CD4-positive, CD25-positive, alpha-beta regulatory T cell (primary cell): ENCODE results near the gene ARSB. TPM values are rescaled to one million over a fixed set of nuclear protein-coding genes. Genes with fewer than 3 reads are reported as not detected.
"Not testable (repeated sequence)": the region's sequence is repeated elsewhere in the genome, so short reads cannot be mapped to it uniquely, and the experiment has no call there.

Experiments
- ATAC-seq, 2 donors: fragments of 150-1000 bp; cut with Tn5 transposase; one replicate each; pipeline ENCODE4 v1.10.0; 2021; ENCODE audit warnings: low read depth in 2 of 2, moderate number of reproducible peaks in 2 of 2, moderate library complexity in 1 of 2
- DNase-seq, 3 donors: peaks; one replicate each; pipeline versions ENCODE4 v3.0.0 to v3.0.0-alpha.2; 2012 to 2022; ENCODE audit warnings: mixed read lengths in 1 of 3
- H3K27ac ChIP-seq: one replicate; pipeline ENCODE4 v1.7.0; 2013; ENCODE audit warnings: mild to moderate bottlenecking, low read length; ENCODE audit not compliant: insufficient read depth, poor library complexity, severe bottlenecking
- H3K27me3 ChIP-seq: one replicate; pipeline ENCODE4 v1.7.0; 2013; ENCODE audit warnings: low read length; ENCODE audit not compliant: control insufficient read depth, insufficient read depth
- H3K36me3 ChIP-seq: one replicate; pipeline ENCODE4 v1.7.0; 2013; ENCODE audit warnings: mild to moderate bottlenecking, low read length, moderate library complexity; ENCODE audit not compliant: control insufficient read depth, insufficient read depth
- H3K4me1 ChIP-seq: 2 replicates; pipeline ENCODE4 v1.7.0; 2013; ENCODE audit warnings: mild to moderate bottlenecking, low read length; ENCODE audit not compliant: insufficient read depth, control insufficient read depth, poor library complexity, severe bottlenecking
- H3K4me3 ChIP-seq: one replicate; pipeline ENCODE4 v1.7.0; 2013; ENCODE audit warnings: low read depth, mild to moderate bottlenecking, low read length, moderate library complexity
- H3K9me3 ChIP-seq, 2 experiments: 1 replicate in 1 of 2; 2 replicates in 1 of 2; pipeline ENCODE4 v1.7.0; 2013; ENCODE audit warnings: low read length in 2 of 2, mild to moderate bottlenecking in 1 of 2, moderate library complexity in 1 of 2; ENCODE audit not compliant: control insufficient read depth in 2 of 2
- H3K27ac Mint-ChIP-seq, 3 donors: one replicate each; pipeline ENCODE4 v1.8.0; 2020 to 2022; ENCODE audit warnings: mild to moderate bottlenecking in 3 of 3, mixed read lengths in 3 of 3, moderate library complexity in 2 of 3
- H3K27me3 Mint-ChIP-seq: one replicate; pipeline ENCODE4 v1.8.0; 2022; ENCODE audit warnings: mild to moderate bottlenecking, mixed read lengths
- H3K36me3 Mint-ChIP-seq: one replicate; pipeline ENCODE4 v1.8.0; 2020; ENCODE audit warnings: mixed read lengths
- H3K4me1 Mint-ChIP-seq, 4 donors: one replicate each; pipeline ENCODE4 v1.8.0; 2020 to 2022; ENCODE audit warnings: mixed read lengths in 4 of 4, mild to moderate bottlenecking in 1 of 4
- H3K4me3 Mint-ChIP-seq, 4 donors: one replicate each; pipeline ENCODE4 v1.8.0; 2020 to 2022; ENCODE audit warnings: mild to moderate bottlenecking in 4 of 4, mixed read lengths in 4 of 4, moderate library complexity in 3 of 4
- H3K9me3 Mint-ChIP-seq, 7 donors: one replicate each; pipeline ENCODE4 v1.8.0; 2020 to 2022; ENCODE audit warnings: mixed read lengths in 7 of 7, mild to moderate bottlenecking in 3 of 7, moderate library complexity in 2 of 7
- polyA plus RNA-seq, 4 donors: library from polyadenylated mRNA; unstranded; fragments of 300-500 nt; fragmentation: Illumina TruSeq; gene quantifications; one replicate each; pipeline ENCODE4 v1.2.3, GENCODE V29; 2021
- total RNA-seq: library from RNA; stranded (reverse); gene quantifications from one replicate; pipeline ENCODE4 v1.2.3, GENCODE V29; 2022

Gene ARSB
- total and polyA plus RNA-seq, 5 donors from 2014 or later = 3.4 to 6.5 (median 4.4) TPM

- H3K4me1 Mint-ChIP-seq = no peaks in the 10 kb centered on the region
- H3K9me3 Mint-ChIP-seq = no peaks in the 10 kb centered on the region
- Histone ChIP-seq H3K9me3 (no peaks in the 10 kb centered on the region), H3K4me3 (no peak overlapping the region), H3K4me1 (no peaks in the 10 kb centered on the region), H3K27me3 (no peaks in the 10 kb centered on the region), H3K27ac (no peak overlapping the region), H3K36me3 (no peaks in the 10 kb centered on the region)
- no peak for DNase-seq
- no peak for ATAC-seq
- no peak overlapping the region for H3K27ac Mint-ChIP-seq
- no peak overlapping the region for H3K4me3 Mint-ChIP-seq
- H3K27me3 Mint-ChIP-seq = no peaks in the 10 kb centered on the region
- peaks cover 9% of the 10 kb centered on the region for H3K36me3 Mint-ChIP-seq
Measured at GRCh38 chr5:78916044-78916443, 69.1 kb downstream of the ARSB start.

- Histone ChIP-seq H3K36me3 (no peaks in the 10 kb centered on the region), H3K4me1 (no peaks in the 10 kb centered on the region), H3K4me3 (no peak overlapping the region), H3K27me3 (no peaks in the 10 kb centered on the region), H3K9me3 (no peaks in the 10 kb centered on the region), H3K27ac (no peak overlapping the region)
- Mint-ChIP-seq H3K27ac (no peak overlapping the region), H3K9me3 (no peaks in the 10 kb centered on the region), H3K27me3 (no peaks in the 10 kb centered on the region), H3K4me3 (no peak overlapping the region), H3K4me1 (no peaks in the 10 kb centered on the region), H3K36me3 (peaks cover 9% of the 10 kb centered on the region)
- no peak for ATAC-seq
- no peak for DNase-seq
Measured at GRCh38 chr5:78915170-78915569, 69.9 kb downstream of the ARSB start.

GRCh38 chr5:78912811-78913210, 72.3 kb downstream of the ARSB start:
- Histone ChIP-seq H3K27ac (no peak overlapping the region), H3K4me3 (no peak overlapping the region), H3K9me3 (no peaks in the 10 kb centered on the region), H3K4me1 (no peaks in the 10 kb centered on the region), H3K27me3 (no peaks in the 10 kb centered on the region), H3K36me3 (no peaks in the 10 kb centered on the region)
- H3K4me1 Mint-ChIP-seq = no peaks in the 10 kb centered on the region
- H3K27ac Mint-ChIP-seq = no peak overlapping the region
- ATAC-seq = no peak
- peaks cover 9% of the 10 kb centered on the region for H3K36me3 Mint-ChIP-seq
- H3K27me3 Mint-ChIP-seq = no peaks in the 10 kb centered on the region
- H3K4me3 Mint-ChIP-seq = no peak overlapping the region
- no peaks in the 10 kb centered on the region for H3K9me3 Mint-ChIP-seq
- no peak for DNase-seq

GRCh38 chr5:78912085-78912771, 72.9 kb downstream of the ARSB start:
- Mint-ChIP-seq H3K9me3 (no peaks in the 10 kb centered on the region), H3K27ac (no peak overlapping the region), H3K27me3 (no peaks in the 10 kb centered on the region), H3K4me1 (no peaks in the 10 kb centered on the region), H3K4me3 (no peak overlapping the region), H3K36me3 (peaks cover 9% of the 10 kb centered on the region)
- Histone ChIP-seq H3K4me1 (no peaks in the 10 kb centered on the region), H3K27me3 (no peaks in the 10 kb centered on the region), H3K9me3 (no peaks in the 10 kb centered on the region), H3K4me3 (no peak overlapping the region), H3K36me3 (no peaks in the 10 kb centered on the region), H3K27ac (no peak overlapping the region)
- DNase-seq (no peak), ATAC-seq (no peak)

DNA sequence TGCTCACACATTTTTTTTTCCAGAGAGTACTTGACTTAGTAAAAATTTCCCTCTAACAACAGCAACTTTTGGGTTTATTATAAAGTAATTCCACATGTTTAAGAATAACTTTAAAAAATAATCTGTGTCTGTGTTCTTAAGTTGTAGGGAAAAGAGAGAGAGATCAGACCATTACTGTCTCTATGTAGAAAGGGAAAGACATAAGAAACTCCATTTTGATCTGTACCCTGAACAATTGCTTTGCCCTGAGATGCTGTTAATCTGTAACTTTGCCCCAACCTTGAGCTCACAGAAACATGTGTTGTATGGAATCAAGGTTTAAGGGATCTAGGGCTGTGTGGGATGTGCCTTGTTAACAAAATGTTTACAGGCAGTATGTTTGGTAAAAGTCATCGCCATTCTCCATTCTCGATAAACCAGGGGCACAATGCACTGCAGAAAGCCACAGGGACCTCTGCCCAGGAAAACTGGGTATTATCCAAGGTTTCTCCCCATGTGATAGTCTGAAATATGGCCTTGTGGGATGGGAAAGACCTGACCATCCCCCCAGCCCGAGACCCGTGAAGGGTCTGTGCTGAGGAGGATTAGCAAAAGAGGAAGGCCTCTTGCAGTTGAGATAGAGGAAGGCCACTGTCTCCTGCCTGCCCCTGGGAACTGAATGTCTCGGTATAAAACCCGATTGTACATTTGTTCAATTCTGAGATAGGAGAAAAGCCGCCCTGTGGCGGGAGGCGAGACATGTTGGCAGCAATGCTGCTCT, 75.7 kb downstream of the ARSB start:
- not testable (repeated sequence) for H3K27me3 ChIP-seq, H3K36me3 ChIP-seq, DNase-seq, H3K9me3 Mint-ChIP-seq, H3K27ac Mint-ChIP-seq, H3K9me3 ChIP-seq, H3K4me1 Mint-ChIP-seq, H3K4me3 ChIP-seq, H3K4me3 Mint-ChIP-seq, H3K27me3 Mint-ChIP-seq, H3K27ac ChIP-seq, H3K4me1 ChIP-seq, H3K36me3 Mint-ChIP-seq, ATAC-seq

GRCh38 chr5:78908173-78909061, 76.7 kb downstream of the ARSB start:
- Histone ChIP-seq H3K4me3 (no peak overlapping the region), H3K4me1 (no peaks in the 10 kb centered on the region), H3K9me3 (no peaks in the 10 kb centered on the region), H3K36me3 (no peaks in the 10 kb centered on the region), H3K27me3 (no peaks in the 10 kb centered on the region), H3K27ac (no peak overlapping the region)
- DNase-seq (no peak), ATAC-seq (no peak)
- Mint-ChIP-seq H3K4me1 (no peaks in the 10 kb centered on the region), H3K36me3 (peaks cover 9% of the 10 kb centered on the region), H3K9me3 (no peaks in the 10 kb centered on the region), H3K27me3 (no peaks in the 10 kb centered on the region), H3K27ac (no peak overlapping the region), H3K4me3 (no peak overlapping the region)

GRCh38 chr5:78907255-78907891, 77.7 kb downstream of the ARSB start:
- no peaks in the 10 kb centered on the region for H3K9me3 Mint-ChIP-seq
- H3K4me1 Mint-ChIP-seq = no peaks in the 10 kb centered on the region
- Histone ChIP-seq H3K4me3 (no peak overlapping the region), H3K4me1 (no peaks in the 10 kb centered on the region), H3K27me3 (no peaks in the 10 kb centered on the region), H3K36me3 (no peaks in the 10 kb centered on the region), H3K27ac (no peak overlapping the region), H3K9me3 (no peaks in the 10 kb centered on the region)
- no peak overlapping the region for H3K27ac Mint-ChIP-seq
- DNase-seq = no peak
- H3K27me3 Mint-ChIP-seq = no peaks in the 10 kb centered on the region
- H3K36me3 Mint-ChIP-seq = peaks cover 12% of the 10 kb centered on the region
- H3K4me3 Mint-ChIP-seq = no peak overlapping the region
- no peak for ATAC-seq
